Suprapubic skin (tissue), 3 donors: ENCODE results near the gene SLC4A11.

Experiments used
- CTCF ChIP-seq, 2 donors: fragments of 200-600 bp in 1 of 2; fragments of 450-650 bp in 1 of 2; sonication (generic) in 1 of 2; IDR thresholded peaks; one replicate each; pipeline ENCODE4 v1.5.1; 2016 to 2019; ENCODE audit warnings: antibody characterized with exemption in 2 of 2, mild to moderate bottlenecking in 1 of 2, moderate library complexity in 1 of 2
- POLR2A ChIP-seq, 2 donors: fragments of 450-650 bp; IDR thresholded peaks; one replicate each; pipeline ENCODE4 v1.6.1; 2017; ENCODE audit warnings: antibody characterized with exemption in 2 of 2, mild to moderate bottlenecking in 2 of 2, moderate library complexity in 2 of 2

- TF ChIP-seq CTCF (IDR thresholded peaks at IDR 0.05) (no peak), POLR2A (IDR thresholded peaks at IDR 0.05) (no peak)
Observed at GRCh38 chr20:3228750-3229032, 10.3 kb downstream of the SLC4A11 start.
